ENCODE data around the gene TTC21A. TPM values are rescaled to one million over a fixed set of nuclear protein-coding genes. Genes with fewer than 3 reads are reported as not detected.

The TTC21A gene
- total RNA-seq, 1 donor from 2014 or later = 3.9 TPM

DNA sequence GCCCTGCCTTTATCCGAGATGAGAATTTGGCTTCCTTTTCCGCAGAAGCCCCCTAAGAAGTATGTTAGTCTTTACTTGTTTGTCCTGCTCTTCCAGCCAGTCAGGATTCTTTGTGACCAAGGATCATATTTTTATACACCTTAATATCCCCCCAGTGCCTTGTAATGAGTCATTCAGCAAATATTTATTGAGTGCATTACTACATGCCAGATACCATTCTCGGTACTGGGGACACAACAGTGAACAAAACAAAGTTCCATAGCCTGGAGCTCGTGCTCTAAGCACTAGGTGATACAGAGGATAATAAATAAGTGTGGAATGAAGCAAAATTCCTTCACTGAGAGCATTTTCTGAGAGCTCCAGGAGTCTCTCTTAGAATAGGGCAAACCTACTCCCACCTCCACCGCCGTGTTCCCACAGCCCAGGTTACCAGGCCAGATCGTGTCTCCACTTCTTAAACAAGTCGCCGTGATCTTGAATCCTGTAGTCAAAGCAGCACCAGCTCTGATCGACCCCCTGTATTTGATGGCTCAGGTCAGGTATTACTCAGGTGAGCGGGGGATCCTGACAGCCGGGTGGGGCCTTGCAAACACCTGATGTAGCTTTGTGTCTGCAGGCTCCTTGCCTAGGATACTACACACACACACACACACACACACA is 18.5 kb downstream of the TTC21A start:
- TF ChIP-seq EZH2 (IDR thresholded peaks at IDR 0.05; ENCODE audit: insufficient read depth, low read length) = no peak
- TF ChIP-seq, protein P1, sequence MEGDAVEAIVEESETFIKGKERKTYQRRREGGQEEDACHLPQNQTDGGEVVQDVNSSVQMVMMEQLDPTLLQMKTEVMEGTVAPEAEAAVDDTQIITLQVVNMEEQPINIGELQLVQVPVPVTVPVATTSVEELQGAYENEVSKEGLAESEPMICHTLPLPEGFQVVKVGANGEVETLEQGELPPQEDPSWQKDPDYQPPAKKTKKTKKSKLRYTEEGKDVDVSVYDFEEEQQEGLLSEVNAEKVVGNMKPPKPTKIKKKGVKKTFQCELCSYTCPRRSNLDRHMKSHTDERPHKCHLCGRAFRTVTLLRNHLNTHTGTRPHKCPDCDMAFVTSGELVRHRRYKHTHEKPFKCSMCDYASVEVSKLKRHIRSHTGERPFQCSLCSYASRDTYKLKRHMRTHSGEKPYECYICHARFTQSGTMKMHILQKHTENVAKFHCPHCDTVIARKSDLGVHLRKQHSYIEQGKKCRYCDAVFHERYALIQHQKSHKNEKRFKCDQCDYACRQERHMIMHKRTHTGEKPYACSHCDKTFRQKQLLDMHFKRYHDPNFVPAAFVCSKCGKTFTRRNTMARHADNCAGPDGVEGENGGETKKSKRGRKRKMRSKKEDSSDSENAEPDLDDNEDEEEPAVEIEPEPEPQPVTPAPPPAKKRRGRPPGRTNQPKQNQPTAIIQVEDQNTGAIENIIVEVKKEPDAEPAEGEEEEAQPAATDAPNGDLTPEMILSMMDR (IDR thresholded peaks at IDR 0.05; ENCODE audit: insufficient read depth, low read depth, low read length) = no peak
- Mint-ChIP-seq H3K4me1 (ENCODE audit: low read depth, unreplicated experiment) (peaks cover 5% of the 10 kb centered on the region), H3K27ac (ENCODE audit: unreplicated experiment) (no peak overlapping the region), H3K4me3 (ENCODE audit: unreplicated experiment) (no peak overlapping the region), H3K36me3 (ENCODE audit: low read depth, unreplicated experiment) (peaks cover 9% of the 10 kb centered on the region), H3K9me3 (ENCODE audit: unreplicated experiment) (no peaks in the 10 kb centered on the region), H3K27me3 (ENCODE audit: low read depth, unreplicated experiment) (peaks cover 6% of the 10 kb centered on the region)
- H3K27me3 ChIP-seq (ENCODE audit: insufficient read depth, low read length) = no peaks in the 10 kb centered on the region
- no peaks in the 10 kb centered on the region for H3K9me3 ChIP-seq (ENCODE audit: insufficient read depth, low read depth, low read length)
- H2AFZ ChIP-seq (ENCODE audit: low read depth, low read length) = no peak overlapping the region
- H3K9ac ChIP-seq (ENCODE audit: low read length) = peak overlapping the region; percentile 18
- H3K4me2 ChIP-seq (ENCODE audit: low read length) = peak overlapping the region; percentile 3
- no peaks in the 10 kb centered on the region for H3K36me3 ChIP-seq (ENCODE audit: insufficient read depth, low read length)
- H4K20me1 ChIP-seq (ENCODE audit: insufficient read depth, low read length) = no peaks in the 10 kb centered on the region
- no peak overlapping the region for H3K27ac ChIP-seq (ENCODE audit: low read depth, low read length)
- H3K79me2 ChIP-seq (ENCODE audit: insufficient read depth, low read length) = no peaks in the 10 kb centered on the region
- FAIRE-seq (no peak), DNase-seq (ENCODE audit: low read depth) (no peak)
- no peak overlapping the region for H3K4me3 ChIP-seq (ENCODE audit: insufficient read depth, low read depth, low read length)
- peaks cover 6% of the 10 kb centered on the region for H3K4me1 ChIP-seq (ENCODE audit: insufficient read depth, low read length)

GRCh38 chr3:39126532-39127071 is 19.1 kb downstream of the TTC21A start:
- no peak for FAIRE-seq
- Histone ChIP-seq H3K4me3 (ENCODE audit: insufficient read depth, low read depth, low read length) (no peak overlapping the region), H3K27me3 (ENCODE audit: insufficient read depth, low read length) (no peaks in the 10 kb centered on the region), H3K4me2 (ENCODE audit: low read length) (peak overlapping the region; percentile 3), H3K4me1 (ENCODE audit: insufficient read depth, low read length) (peaks cover 6% of the 10 kb centered on the region), H2AFZ (ENCODE audit: low read depth, low read length) (no peak overlapping the region), H3K9me3 (ENCODE audit: insufficient read depth, low read depth, low read length) (no peaks in the 10 kb centered on the region), H3K9ac (ENCODE audit: low read length) (no peak overlapping the region), H3K36me3 (ENCODE audit: insufficient read depth, low read length) (no peaks in the 10 kb centered on the region), H3K79me2 (ENCODE audit: insufficient read depth, low read length) (no peaks in the 10 kb centered on the region), H4K20me1 (ENCODE audit: insufficient read depth, low read length) (no peaks in the 10 kb centered on the region), H3K27ac (ENCODE audit: low read depth, low read length) (no peak overlapping the region)
- peaks cover 7% of the 10 kb centered on the region for H3K36me3 Mint-ChIP-seq (ENCODE audit: low read depth, unreplicated experiment)
- H3K27ac Mint-ChIP-seq (ENCODE audit: unreplicated experiment) = no peak overlapping the region
- no peak for DNase-seq (ENCODE audit: low read depth)
- peaks cover 5% of the 10 kb centered on the region for H3K4me1 Mint-ChIP-seq (ENCODE audit: low read depth, unreplicated experiment)
- peaks cover 7% of the 10 kb centered on the region for H3K27me3 Mint-ChIP-seq (ENCODE audit: low read depth, unreplicated experiment)
- no peaks in the 10 kb centered on the region for H3K9me3 Mint-ChIP-seq (ENCODE audit: unreplicated experiment)
- H3K4me3 Mint-ChIP-seq (ENCODE audit: unreplicated experiment) = no peak overlapping the region
- TF ChIP-seq, protein P1 (IDR thresholded peaks at IDR 0.05; ENCODE audit: insufficient read depth, low read depth, low read length) = peak; percentile 48
- no peak for TF ChIP-seq EZH2 (IDR thresholded peaks at IDR 0.05; ENCODE audit: insufficient read depth, low read length)

Measured in astrocyte (in vitro differentiated cells and primary cell).